Cardiac septum (tissue), 1 donor: ENCODE results near the gene NFIA. TPM values are rescaled to one million over a fixed set of nuclear protein-coding genes. Genes with fewer than 3 reads are reported as not detected.

Experiments used
- DNase-seq: peaks from one replicate; pipeline ENCODE4 v3.0.0-alpha.2; 2020; ENCODE audit warnings: low spot score
- intact Hi-C: fragments of 100-400 bp; cut with DNase I; formaldehyde crosslinking; loops from one replicate; pipeline ENCODE4 v1.14.0; 2022
- total RNA-seq: library from RNA; stranded (reverse); fragmentation: NEBNext Ultra II Directional; extraction: Animal tissue kit (Norgen Biotek cat#: 25700); gene quantifications from one replicate; pipeline ENCODE4 v1.2.1, GENCODE V29; 2021
- donor health status: DM: no; HTN: no; CAD: no.

The NFIA gene
- total RNA-seq, 1 donor from 2014 or later = 78.6 TPM

GRCh38 chr1:61348025-61348665, 265.8 kb downstream of the NFIA start:
- intact Hi-C loops = loop anchor here (10.0 kb wide), 2 partner anchors 373 to 497 kb away; no protein-coding TSS in a partner anchor
- DNase-seq = no peak

- intact Hi-C loops = no loop called here
- no peak for DNase-seq
Measured at GRCh38 chr1:61352845-61353435, 270.6 kb downstream of the NFIA start.

GRCh38 chr1:61353797-61354406, 271.5 kb downstream of the NFIA start:
- no peak for DNase-seq
- intact Hi-C loops = no loop called here

GRCh38 chr1:61356016-61356415, 273.7 kb downstream of the NFIA start:
- intact Hi-C loops = no loop called here
- no peak for DNase-seq

GRCh38 chr1:61356995-61357394, 274.6 kb downstream of the NFIA start:
- intact Hi-C loops = no loop called here
- DNase-seq = no peak

GRCh38 chr1:61357539-61357938, 275.2 kb downstream of the NFIA start:
- DNase-seq = no peak
- intact Hi-C loops = no loop called here

GRCh38 chr1:61358770-61359455, 276.6 kb downstream of the NFIA start:
- intact Hi-C loops = no loop called here
- no peak for DNase-seq

GRCh38 chr1:61361931-61362330, 279.6 kb downstream of the NFIA start:
- intact Hi-C loops = no loop called here
- DNase-seq = no peak

- intact Hi-C loops = no loop called here
Measured at GRCh38 chr1:61362351-61362750, 280.0 kb downstream of the NFIA start.

GRCh38 chr1:61368366-61368765, 286.0 kb downstream of the NFIA start:
- DNase-seq = no peak
- intact Hi-C loops = no loop called here

More at GRCh38 chr1:61362351-61362750, 280.0 kb downstream of the NFIA start:
- DNase-seq = no peak

- intact Hi-C loops = no loop called here
- DNase-seq = no peak
Measured at GRCh38 chr1:61368876-61369275, 286.5 kb downstream of the NFIA start.

GRCh38 chr1:61370177-61370912, 288.0 kb downstream of the NFIA start:
- intact Hi-C loops = no loop called here
- no peak for DNase-seq

- intact Hi-C loops = no loop called here
- DNase-seq = no peak
Measured at GRCh38 chr1:61370913-61371279, 288.5 kb downstream of the NFIA start.

GRCh38 chr1:61372944-61373343, 290.6 kb downstream of the NFIA start:
- no peak for DNase-seq
- intact Hi-C loops = no loop called here

- DNase-seq = no peak
- intact Hi-C loops = no loop called here
Measured at GRCh38 chr1:61374156-61374555, 291.8 kb downstream of the NFIA start.

GRCh38 chr1:61375082-61375880, 292.9 kb downstream of the NFIA start:
- intact Hi-C loops = no loop called here
- DNase-seq = no peak

GRCh38 chr1:61376151-61376550, 293.8 kb downstream of the NFIA start:
- intact Hi-C loops = no loop called here
- no peak for DNase-seq

- DNase-seq = no peak
Measured at GRCh38 chr1:61377242-61377958, 295.0 kb downstream of the NFIA start.

More at GRCh38 chr1:61377242-61377958, 295.0 kb downstream of the NFIA start:
- intact Hi-C loops = no loop called here
